Activated T-cell treated with anti-CD3 and anti-CD28 coated beads, Interleukin-2, amount 50 U/mL, for 24 hours (primary cell): ENCODE results near the gene PIAS2.
A peak's percentile ranks its signal among the peaks of the same experiment; 100 is the strongest.
"Not testable (repeated sequence)": the region's sequence is repeated elsewhere in the genome, so short reads cannot be mapped to it uniquely, and the experiment has no call there.

Experiments used
- DNase-seq: peaks from one replicate; pipeline ENCODE4 v3.0.0-alpha.2; 2020
- H3K27ac Mint-ChIP-seq: 2 replicates; pipeline ENCODE4 v1.8.0; 2020; ENCODE audit warnings: mild to moderate bottlenecking, mixed read lengths
- H3K27me3 Mint-ChIP-seq: 2 replicates; pipeline ENCODE4 v1.8.0; 2020; ENCODE audit warnings: mixed read lengths
- H3K36me3 Mint-ChIP-seq: 2 replicates; pipeline ENCODE4 v1.8.0; 2020; ENCODE audit warnings: low read depth, mixed read lengths
- H3K4me1 Mint-ChIP-seq: 2 replicates; pipeline ENCODE4 v1.8.0; 2020; ENCODE audit warnings: low read depth, mixed read lengths
- H3K4me3 Mint-ChIP-seq: 2 replicates; pipeline ENCODE4 v1.8.0; 2020; ENCODE audit warnings: mild to moderate bottlenecking, moderate library complexity, mixed read lengths
- H3K9me3 Mint-ChIP-seq: 2 replicates; pipeline ENCODE4 v1.8.0; 2020; ENCODE audit warnings: mixed read lengths

Gene PIAS2, protein sequence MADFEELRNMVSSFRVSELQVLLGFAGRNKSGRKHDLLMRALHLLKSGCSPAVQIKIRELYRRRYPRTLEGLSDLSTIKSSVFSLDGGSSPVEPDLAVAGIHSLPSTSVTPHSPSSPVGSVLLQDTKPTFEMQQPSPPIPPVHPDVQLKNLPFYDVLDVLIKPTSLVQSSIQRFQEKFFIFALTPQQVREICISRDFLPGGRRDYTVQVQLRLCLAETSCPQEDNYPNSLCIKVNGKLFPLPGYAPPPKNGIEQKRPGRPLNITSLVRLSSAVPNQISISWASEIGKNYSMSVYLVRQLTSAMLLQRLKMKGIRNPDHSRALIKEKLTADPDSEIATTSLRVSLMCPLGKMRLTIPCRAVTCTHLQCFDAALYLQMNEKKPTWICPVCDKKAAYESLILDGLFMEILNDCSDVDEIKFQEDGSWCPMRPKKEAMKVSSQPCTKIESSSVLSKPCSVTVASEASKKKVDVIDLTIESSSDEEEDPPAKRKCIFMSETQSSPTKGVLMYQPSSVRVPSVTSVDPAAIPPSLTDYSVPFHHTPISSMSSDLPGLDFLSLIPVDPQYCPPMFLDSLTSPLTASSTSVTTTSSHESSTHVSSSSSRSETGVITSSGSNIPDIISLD

DNA sequence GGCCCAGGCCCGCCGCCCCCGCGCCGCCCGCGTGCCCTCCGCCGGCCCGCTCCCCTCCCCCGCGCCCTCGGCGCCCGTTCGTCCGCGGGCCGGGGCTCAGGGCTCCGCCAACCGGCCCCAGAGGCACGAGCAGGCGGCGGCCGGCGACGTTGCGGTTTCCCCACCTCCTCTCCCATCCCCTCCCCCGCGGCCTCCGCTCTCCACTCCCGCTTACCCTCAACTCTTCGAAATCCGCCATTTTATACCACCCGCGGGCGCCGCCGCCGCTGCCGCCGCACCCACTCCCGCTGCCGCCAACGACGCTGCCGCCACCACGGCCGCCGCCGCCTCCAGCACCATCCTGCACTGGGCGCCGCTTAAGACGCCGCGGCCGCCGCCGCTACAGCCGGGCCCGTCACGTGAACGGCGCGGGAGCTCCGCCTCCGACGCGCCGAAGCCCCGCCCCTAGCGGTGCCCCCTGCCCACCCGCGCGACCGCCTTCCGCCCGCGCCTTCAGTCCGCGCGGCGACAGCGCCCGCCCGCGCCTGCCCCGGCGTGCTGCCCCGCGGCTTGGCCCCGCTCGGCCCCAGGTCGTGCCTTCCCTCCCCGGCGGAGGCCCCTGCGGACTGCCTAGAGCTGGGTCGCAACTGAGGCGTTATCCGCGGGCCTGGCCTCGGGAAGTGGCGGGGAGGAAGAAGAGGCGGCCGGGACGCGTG is at the start of gene PIAS2, which contains the start of gene KATNAL2:
TSS of gene PIAS2 (minus strand) at position 400 of the 695 bp plus-strand sequence. CDS start at position 238, 162 bp downstream.
TSS of gene KATNAL2 (plus strand) at position 495 of the 695 bp plus-strand sequence. CDS start 29,271 bp downstream, outside the sequence.
- DNase-seq: peak; percentile 87
- peaks cover 2% of the 10 kb centered on the region for H3K9me3 Mint-ChIP-seq
- H3K4me1 Mint-ChIP-seq: peaks cover 53% of the 10 kb centered on the region

DNA sequence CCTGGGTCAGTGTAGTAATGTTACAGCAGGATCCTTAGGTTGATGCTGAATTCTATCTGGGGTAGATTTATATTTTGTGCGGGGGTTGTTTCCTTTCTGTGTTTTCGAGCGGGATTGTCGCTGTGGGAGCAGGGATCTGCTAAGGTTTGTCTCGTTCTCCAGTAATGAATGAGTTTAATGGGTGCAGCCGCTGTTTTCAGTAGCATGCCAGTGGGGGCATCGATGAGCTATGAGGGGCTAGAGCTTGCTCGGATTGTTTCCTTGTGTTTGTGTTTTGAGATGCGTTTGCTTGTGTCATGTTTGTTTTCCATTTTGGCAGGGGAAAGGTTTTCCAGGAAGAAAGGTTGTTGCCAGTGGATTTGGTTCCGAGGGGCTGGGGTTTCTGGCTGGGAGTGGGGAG is 49.0 kb upstream of the PIAS2 start:
- H3K4me1 Mint-ChIP-seq, H3K9me3 Mint-ChIP-seq, DNase-seq, H3K27ac Mint-ChIP-seq, H3K36me3 Mint-ChIP-seq, H3K27me3 Mint-ChIP-seq, H3K4me3 Mint-ChIP-seq: not testable (repeated sequence)

More for the DNA sequence above, at the start of gene PIAS2, which contains the start of gene KATNAL2:
- H3K27me3 Mint-ChIP-seq: no peaks in the 10 kb centered on the region
- peaks cover 6% of the 10 kb centered on the region for H3K36me3 Mint-ChIP-seq
- H3K27ac Mint-ChIP-seq: peak within 1 kb of the TSS; percentile 93
- H3K4me3 Mint-ChIP-seq: peak within 1 kb of the TSS; percentile 90

DNA sequence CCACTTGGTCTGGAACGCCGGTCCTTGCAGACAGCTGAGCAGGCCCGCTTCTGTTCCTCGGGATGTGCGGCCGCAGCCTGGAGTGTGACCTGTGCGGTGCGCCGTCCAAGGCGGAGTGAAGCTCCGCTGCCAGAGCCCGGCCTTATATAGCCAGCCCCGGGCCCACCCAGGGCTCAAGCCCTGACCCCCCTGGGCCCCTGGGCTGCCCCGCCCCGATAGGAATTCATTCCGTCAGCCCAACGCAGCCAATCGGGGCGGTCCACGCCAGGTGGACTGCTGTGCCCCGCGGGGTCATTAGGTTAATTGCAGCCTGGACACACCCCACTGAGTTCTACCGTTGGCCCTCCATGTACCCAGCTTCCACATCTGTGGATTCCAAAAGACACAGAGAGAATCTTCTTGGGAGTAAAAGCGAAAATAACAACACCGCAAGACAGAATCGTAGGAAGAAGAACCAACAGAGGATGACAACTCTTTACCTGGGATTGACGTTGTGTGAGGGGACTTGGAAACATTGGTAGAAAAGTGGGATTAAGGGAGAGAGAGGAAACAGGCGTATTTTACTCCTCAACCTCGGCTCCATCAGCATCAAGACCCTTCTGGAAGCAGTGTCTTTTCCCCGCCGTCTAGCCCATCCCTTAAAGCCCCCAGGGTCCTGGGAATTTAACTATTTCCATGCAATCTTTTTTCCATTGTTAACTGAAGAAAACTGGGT is 47.4 kb upstream of the PIAS2 start:
- not testable (repeated sequence) for DNase-seq, H3K4me3 Mint-ChIP-seq, H3K27ac Mint-ChIP-seq, H3K4me1 Mint-ChIP-seq, H3K27me3 Mint-ChIP-seq, H3K36me3 Mint-ChIP-seq, H3K9me3 Mint-ChIP-seq

DNA sequence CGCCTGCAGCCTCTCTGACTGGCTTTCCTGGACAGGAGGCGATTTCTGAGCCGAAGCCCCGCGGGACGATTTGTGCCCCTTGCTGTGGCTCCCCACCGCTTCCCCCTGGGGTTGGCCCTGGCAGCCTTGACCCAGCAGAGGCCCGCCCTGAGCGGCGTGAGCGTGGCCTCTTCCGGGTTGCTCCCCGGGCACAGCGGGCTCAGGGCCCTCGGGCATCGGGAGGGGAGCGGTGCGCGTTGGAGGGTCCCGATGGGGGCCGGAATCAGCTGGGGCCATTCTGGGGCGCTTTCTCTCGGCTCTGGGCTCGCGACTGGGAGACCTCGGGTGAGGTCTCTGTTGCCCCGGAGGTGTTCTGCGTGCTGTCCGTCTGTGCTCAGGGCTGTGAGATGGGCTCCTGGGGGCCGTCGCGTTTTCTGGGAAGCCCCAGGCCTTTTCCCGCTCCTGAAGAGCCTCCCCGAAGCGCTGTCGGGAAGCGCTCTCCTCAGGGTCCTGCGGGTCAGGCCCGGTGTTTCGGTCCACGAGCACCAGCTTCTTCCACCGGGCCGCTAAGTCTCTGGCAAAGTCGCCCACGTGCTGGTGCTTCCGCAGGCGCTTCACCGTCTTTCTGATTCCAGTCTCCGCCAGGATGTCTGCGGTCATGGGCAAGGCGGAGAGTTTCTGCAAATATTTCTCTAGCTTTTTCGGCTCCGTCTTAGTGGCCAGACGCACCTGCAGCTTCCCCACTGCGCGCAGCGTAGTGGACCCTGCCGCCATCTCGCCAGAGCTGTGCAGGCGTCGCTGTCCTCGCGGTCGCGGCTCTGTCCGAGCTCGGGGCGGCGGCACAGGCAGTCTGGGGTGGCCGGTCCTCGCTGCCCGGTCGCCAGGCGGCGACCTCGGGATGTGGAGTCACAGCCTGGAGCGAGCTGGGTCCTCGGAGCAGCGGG is 46.6 kb upstream of the PIAS2 start:
- not testable (repeated sequence) for H3K4me1 Mint-ChIP-seq, H3K27ac Mint-ChIP-seq, H3K36me3 Mint-ChIP-seq, H3K27me3 Mint-ChIP-seq, H3K9me3 Mint-ChIP-seq, H3K4me3 Mint-ChIP-seq, DNase-seq

DNA sequence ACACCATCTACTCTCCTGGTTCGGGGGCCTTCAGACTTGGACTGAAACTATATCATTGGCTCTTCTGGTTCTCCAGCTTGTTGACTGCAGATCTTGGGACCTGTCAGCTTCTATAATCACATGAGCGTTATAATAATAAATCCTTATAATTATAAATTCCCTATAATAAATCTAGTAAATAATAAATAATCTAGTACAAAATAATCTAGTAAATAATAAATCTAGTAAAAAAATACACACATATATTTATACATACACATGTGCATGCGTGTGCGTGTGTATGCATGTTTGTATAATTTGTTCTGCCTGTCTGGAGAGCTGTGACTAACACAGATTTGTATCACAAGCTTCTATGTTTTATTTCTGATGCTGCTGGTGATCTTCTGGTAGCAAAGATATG is 40.9 kb upstream of the PIAS2 start:
- peaks cover 2% of the 10 kb centered on the region for H3K9me3 Mint-ChIP-seq
- H3K36me3 Mint-ChIP-seq: no peaks in the 10 kb centered on the region
- H3K27me3 Mint-ChIP-seq: no peaks in the 10 kb centered on the region
- no peak overlapping the region for H3K27ac Mint-ChIP-seq
- H3K4me3 Mint-ChIP-seq: no peak overlapping the region
- no peaks in the 10 kb centered on the region for H3K4me1 Mint-ChIP-seq
- no peak for DNase-seq

DNA sequence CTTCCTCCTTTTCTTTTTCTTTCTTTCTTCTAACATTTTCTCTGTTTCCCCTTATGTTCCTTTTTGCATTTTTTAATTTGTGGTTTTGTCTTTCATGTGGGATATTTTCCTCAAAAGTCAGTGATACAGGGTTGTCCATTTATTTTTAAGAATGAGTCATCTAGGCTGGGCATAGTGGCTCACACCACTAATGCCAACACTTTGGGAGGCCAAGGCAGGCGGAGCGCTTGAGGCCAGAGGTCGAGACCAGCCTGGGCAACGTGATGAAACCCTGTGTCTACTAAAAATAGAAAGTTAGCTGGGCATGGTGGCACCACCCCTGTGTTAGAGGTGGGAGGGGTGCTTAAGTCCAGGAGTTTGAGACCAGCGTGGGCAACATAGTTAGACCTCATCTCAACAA is 35.9 kb upstream of the PIAS2 start:
- Mint-ChIP-seq H3K27ac (no peak overlapping the region), H3K9me3 (no peaks in the 10 kb centered on the region), H3K4me1 (no peaks in the 10 kb centered on the region), H3K27me3 (peaks cover 15% of the 10 kb centered on the region), H3K36me3 (no peaks in the 10 kb centered on the region), H3K4me3 (no peak overlapping the region)
- DNase-seq: no peak

DNA sequence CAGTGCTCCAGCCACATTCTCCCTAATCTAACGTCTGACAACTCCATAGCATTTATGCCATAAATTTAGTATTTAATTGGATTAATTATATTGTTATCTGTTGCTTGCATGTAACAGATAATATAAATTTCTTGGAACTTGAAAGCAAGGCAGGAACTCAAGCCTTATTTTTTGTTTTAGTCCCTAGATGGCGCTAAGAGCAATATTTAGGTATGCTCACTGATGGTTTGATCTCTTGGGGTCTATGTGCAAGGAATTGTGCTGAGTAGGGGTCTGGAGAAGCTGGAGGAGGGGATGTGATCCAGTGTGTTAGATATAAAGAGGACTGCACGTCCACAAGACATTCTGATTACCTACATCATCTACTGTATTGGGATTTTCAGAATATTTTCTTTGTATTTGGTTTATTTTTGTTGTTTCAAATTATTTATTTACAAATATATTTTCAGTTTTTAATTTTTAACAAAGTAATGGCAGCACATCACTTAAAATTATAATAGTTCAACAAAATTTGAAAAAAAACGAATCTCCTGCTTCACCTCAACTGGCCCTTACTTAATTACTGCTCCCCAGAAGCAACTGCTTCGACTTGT is 32.9 kb upstream of the PIAS2 start:
- no peak for DNase-seq
- peaks cover 19% of the 10 kb centered on the region for H3K27me3 Mint-ChIP-seq
- no peak overlapping the region for H3K4me3 Mint-ChIP-seq
- no peaks in the 10 kb centered on the region for H3K9me3 Mint-ChIP-seq
- no peak overlapping the region for H3K27ac Mint-ChIP-seq
- H3K4me1 Mint-ChIP-seq: no peaks in the 10 kb centered on the region
- no peaks in the 10 kb centered on the region for H3K36me3 Mint-ChIP-seq

DNA sequence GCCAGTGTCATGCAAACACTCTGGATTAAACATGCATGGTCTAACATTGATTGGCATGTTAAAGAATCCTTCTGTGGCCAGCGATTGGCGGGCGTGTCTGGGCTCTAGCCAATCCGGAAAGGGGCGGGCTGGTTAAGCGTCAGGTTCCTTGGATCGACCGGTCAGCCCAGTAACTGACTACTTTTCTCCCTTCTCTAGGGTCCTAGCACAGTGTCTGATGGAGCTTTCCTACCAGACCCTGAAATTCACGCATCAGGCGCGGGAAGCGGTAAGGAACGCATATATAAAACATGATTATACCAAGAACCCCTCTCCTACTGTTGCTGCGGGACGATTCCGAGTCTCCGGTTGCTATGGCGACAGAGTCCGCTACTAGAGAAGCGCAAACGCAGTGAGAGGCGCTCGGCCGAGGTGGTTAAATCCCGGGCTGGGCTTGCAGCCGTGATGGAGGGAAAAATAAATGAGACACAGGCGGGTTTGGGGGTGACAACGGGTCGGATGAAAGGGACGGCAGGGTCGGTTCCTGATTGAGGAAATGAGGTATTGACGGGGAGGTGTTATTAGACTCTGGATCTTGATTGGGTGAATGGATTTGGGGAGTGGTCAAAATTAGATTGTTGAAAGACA is 29.5 kb upstream of the PIAS2 start:
- H3K4me1 Mint-ChIP-seq: no peaks in the 10 kb centered on the region
- H3K36me3 Mint-ChIP-seq: no peaks in the 10 kb centered on the region
- no peaks in the 10 kb centered on the region for H3K9me3 Mint-ChIP-seq
- peaks cover 24% of the 10 kb centered on the region for H3K27me3 Mint-ChIP-seq
- H3K4me3 Mint-ChIP-seq: no peak overlapping the region
- peak; percentile 73 for DNase-seq
- no peak overlapping the region for H3K27ac Mint-ChIP-seq

DNA sequence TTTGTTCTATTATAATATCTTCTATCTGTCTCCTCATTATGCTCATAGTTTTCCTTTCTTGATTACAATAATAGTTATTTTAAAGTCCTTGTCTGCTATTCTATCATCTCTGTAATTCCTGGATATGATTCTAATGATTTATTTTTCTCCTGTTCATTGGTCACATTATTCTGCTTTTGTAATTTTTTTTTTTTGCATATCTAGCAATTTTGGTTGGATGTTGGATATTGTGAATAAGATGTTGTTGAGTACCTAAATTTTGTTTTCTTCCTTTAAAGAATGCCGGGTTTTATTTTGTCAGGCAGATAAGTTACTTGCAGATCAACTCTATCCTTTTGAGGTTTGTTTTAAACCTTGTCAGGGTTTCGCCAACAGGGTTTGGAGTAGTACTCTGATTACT is 25.3 kb upstream of the PIAS2 start:
- no peaks in the 10 kb centered on the region for H3K9me3 Mint-ChIP-seq
- no peak overlapping the region for H3K27ac Mint-ChIP-seq
- peaks cover 9% of the 10 kb centered on the region for H3K27me3 Mint-ChIP-seq
- no peaks in the 10 kb centered on the region for H3K4me1 Mint-ChIP-seq
- no peak for DNase-seq
- no peak overlapping the region for H3K4me3 Mint-ChIP-seq
- H3K36me3 Mint-ChIP-seq: no peaks in the 10 kb centered on the region

DNA sequence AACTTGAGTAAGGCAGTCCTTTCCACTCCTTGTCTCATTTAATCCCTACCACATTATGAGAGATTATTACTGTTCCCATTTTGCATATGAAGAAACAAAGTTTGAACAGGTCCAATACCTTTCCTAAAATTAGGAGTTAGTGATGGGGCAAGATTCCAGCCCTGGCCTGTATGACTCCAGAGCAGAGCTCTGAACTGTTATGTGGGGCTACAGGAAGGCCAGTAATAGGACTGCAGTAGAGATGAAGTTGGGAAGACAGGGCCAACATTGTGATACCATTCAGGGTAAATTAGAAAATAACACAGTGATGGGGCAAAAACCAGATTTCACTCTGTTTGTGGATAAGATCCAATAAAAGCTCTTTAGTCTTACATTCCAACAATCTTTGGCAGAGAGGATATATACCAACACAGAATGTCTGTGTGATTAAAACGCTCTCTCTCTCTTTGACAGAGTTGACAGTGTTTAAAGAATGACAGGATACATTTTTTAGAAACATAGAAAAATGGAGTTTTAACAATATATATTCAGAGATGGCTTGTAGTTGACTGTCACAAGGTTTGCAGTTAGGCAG is 22.8 kb upstream of the PIAS2 start:
- Mint-ChIP-seq H3K9me3 (no peaks in the 10 kb centered on the region), H3K27ac (no peak overlapping the region), H3K27me3 (peaks cover 5% of the 10 kb centered on the region), H3K36me3 (no peaks in the 10 kb centered on the region), H3K4me1 (no peaks in the 10 kb centered on the region), H3K4me3 (no peak overlapping the region)
- no peak for DNase-seq

DNA sequence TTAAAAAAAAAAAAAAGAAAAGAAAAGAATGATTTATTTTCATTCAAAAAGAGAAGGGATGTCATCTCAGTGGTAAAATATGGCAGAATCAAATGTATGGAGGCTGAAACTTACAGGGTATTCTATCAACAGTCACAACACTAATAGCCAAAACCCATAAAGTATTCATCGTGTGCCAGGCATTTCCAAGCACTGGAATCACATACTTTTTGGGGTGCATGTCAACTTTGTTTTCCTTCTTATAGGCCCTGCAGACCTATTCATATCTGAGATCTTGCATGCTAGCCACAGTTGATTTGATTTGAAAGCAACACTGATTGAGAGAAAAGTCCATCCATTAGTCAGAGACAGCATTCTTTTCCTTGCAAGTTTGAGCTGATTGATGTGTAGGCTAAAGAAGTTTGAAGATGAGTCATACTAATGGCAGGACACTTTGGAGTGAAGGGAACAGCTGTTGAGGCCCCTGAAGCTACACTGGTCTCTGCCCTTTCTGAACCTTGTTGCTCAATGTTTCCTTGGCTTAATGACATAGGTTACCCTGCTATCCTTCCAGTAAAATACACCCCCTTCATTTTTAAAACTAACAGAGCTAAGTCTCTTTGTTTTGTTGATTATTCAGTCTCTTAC is 22.1 kb upstream of the PIAS2 start:
- Mint-ChIP-seq H3K27ac (no peak overlapping the region), H3K9me3 (no peaks in the 10 kb centered on the region), H3K4me1 (no peaks in the 10 kb centered on the region), H3K27me3 (peaks cover 4% of the 10 kb centered on the region), H3K4me3 (no peak overlapping the region), H3K36me3 (no peaks in the 10 kb centered on the region)
- DNase-seq: no peak

DNA sequence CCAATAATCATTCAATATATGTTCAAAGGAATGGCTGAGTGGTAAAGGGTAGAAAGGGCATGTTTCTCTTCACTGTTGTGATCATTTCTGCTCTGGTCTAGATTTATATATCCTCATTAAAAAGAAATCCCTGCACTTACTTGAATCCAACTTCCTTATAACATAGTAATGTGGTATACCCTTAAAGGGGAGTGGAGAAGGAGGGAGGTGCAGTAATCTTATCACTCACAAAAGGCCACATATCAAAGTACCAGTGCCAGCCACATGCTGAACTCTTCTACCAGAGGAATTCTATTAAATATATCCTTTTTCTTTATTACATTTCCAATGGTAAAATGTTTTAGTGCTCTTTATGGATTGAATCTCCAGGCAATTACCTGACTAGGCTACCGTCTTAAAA is 3.3 kb upstream of the PIAS2 start:
- H3K4me1 Mint-ChIP-seq: peaks cover 22% of the 10 kb centered on the region
- H3K27ac Mint-ChIP-seq: no peak overlapping the region
- H3K4me3 Mint-ChIP-seq: no peak overlapping the region
- no peaks in the 10 kb centered on the region for H3K27me3 Mint-ChIP-seq
- no peak for DNase-seq
- H3K9me3 Mint-ChIP-seq: peaks cover 2% of the 10 kb centered on the region
- peaks cover 6% of the 10 kb centered on the region for H3K36me3 Mint-ChIP-seq
